ENCODE results near the gene DPYD. TPM values are rescaled to one million over a fixed set of nuclear protein-coding genes. Genes with fewer than 3 reads are reported as not detected.

The DPYD gene
- total and polyA plus RNA-seq, 9 donors, result 17.2 to 45.9 (median 38.7) TPM

- intact Hi-C loops (cut with DNase I), result no loop called here
- no peak for TF ChIP-seq POLR2A (IDR thresholded peaks at IDR 0.05)
- no peak for TF ChIP-seq CTCF (IDR thresholded peaks at IDR 0.05)
- no peak for TF ChIP-seq EP300 (IDR thresholded peaks at IDR 0.05)
- Histone ChIP-seq H3K36me3 (no peaks in the 10 kb centered on the region), H3K4me3 (no peak overlapping the region), H3K27me3 (no peaks in the 10 kb centered on the region), H3K4me1 (ENCODE audit: insufficient read depth) (no peaks in the 10 kb centered on the region), H3K9me3 (no peaks in the 10 kb centered on the region), H3K27ac (no peak overlapping the region)
- WGBS, 3 donors, result 51 to 77% (median 66%) methylated on average over 3 of the region's 3 CpGs
- DNase-seq, result no peak
Observed at GRCh38 chr1:97654876-97655585, 265.8 kb downstream of the DPYD start.

- intact Hi-C loops (cut with DNase I), result no loop called here
- H3K36me3 ChIP-seq, result no peaks in the 10 kb centered on the region
- WGBS, 3 donors, result 78 to 86% (median 79%) methylated on average over 3 of the region's 3 CpGs
- no peaks in the 10 kb centered on the region for H3K27me3 ChIP-seq
- TF ChIP-seq POLR2A (IDR thresholded peaks at IDR 0.05), result no peak
- TF ChIP-seq CTCF (IDR thresholded peaks at IDR 0.05), result no peak
- no peak for TF ChIP-seq EP300 (IDR thresholded peaks at IDR 0.05)
- no peak for DNase-seq
- H3K4me1 ChIP-seq (ENCODE audit: insufficient read depth), result no peaks in the 10 kb centered on the region
- no peak overlapping the region for H3K4me3 ChIP-seq
- H3K9me3 ChIP-seq, result no peaks in the 10 kb centered on the region
- no peak overlapping the region for H3K27ac ChIP-seq
Observed at GRCh38 chr1:97651250-97651649, 269.6 kb downstream of the DPYD start.

- WGBS, 3 donors, result 76 to 83% (median 79%) methylated on average over 4 of the region's 4 CpGs
- TF ChIP-seq EP300 (IDR thresholded peaks at IDR 0.05) (no peak), POLR2A (IDR thresholded peaks at IDR 0.05) (no peak)
- no peak for DNase-seq
- Histone ChIP-seq H3K27ac (no peak overlapping the region), H3K27me3 (no peaks in the 10 kb centered on the region), H3K4me1 (ENCODE audit: insufficient read depth) (no peaks in the 10 kb centered on the region), H3K4me3 (no peak overlapping the region), H3K36me3 (no peaks in the 10 kb centered on the region), H3K9me3 (no peaks in the 10 kb centered on the region)
- intact Hi-C loops (cut with DNase I), result no loop called here
Observed at GRCh38 chr1:97649591-97649990, 271.2 kb downstream of the DPYD start.

GRCh38 chr1:97647776-97648175 is 273.1 kb downstream of the DPYD start:
- Histone ChIP-seq H3K4me1 (ENCODE audit: insufficient read depth) (no peaks in the 10 kb centered on the region), H3K9me3 (no peaks in the 10 kb centered on the region), H3K27me3 (no peaks in the 10 kb centered on the region), H3K27ac (no peak overlapping the region), H3K4me3 (no peak overlapping the region), H3K36me3 (no peaks in the 10 kb centered on the region)
- intact Hi-C loops (cut with DNase I), result no loop called here
- no peak for DNase-seq
- TF ChIP-seq EP300 (IDR thresholded peaks at IDR 0.05) (no peak), POLR2A (IDR thresholded peaks at IDR 0.05) (no peak)

- H3K4me3 ChIP-seq, result no peak overlapping the region
- no peaks in the 10 kb centered on the region for H3K4me1 ChIP-seq (ENCODE audit: insufficient read depth)
- intact Hi-C loops (cut with DNase I), result no loop called here
- no peak for TF ChIP-seq CTCF (IDR thresholded peaks at IDR 0.05)
- TF ChIP-seq EP300 (IDR thresholded peaks at IDR 0.05), result no peak
- no peak for TF ChIP-seq POLR2A (IDR thresholded peaks at IDR 0.05)
- H3K27ac ChIP-seq, result no peak overlapping the region
- H3K36me3 ChIP-seq, result no peaks in the 10 kb centered on the region
- H3K27me3 ChIP-seq, result no peaks in the 10 kb centered on the region
- DNase-seq, result no peak
- H3K9me3 ChIP-seq, result no peaks in the 10 kb centered on the region
- WGBS, 3 donors, result 97 to 100% (median 100%) methylated on average over 1 of the region's 1 CpG
Observed at GRCh38 chr1:97646071-97646470, 274.8 kb downstream of the DPYD start.

Measured in ovary (tissue), 9 donors.